Left ventricle myocardium inferior (tissue), 1 donor: ENCODE data around the gene ADSS1. TPM values are rescaled to one million over a fixed set of nuclear protein-coding genes. Genes with fewer than 3 reads are reported as not detected.

Experiments used
- DNase-seq: peaks from one replicate; pipeline ENCODE4 v3.0.0-alpha.2; 2020
- H3K27ac ChIP-seq: fragments of 200-600 bp; replicated peaks from 2 replicates; pipeline ENCODE4 v1.8.0; 2021
- H3K27me3 ChIP-seq: fragments of 200-600 bp; 2 replicates; pipeline ENCODE4 v1.8.0; 2021; ENCODE audit warnings: low read depth
- H3K36me3 ChIP-seq: fragments of 200-600 bp; 2 replicates; pipeline ENCODE4 v1.8.0; 2021
- H3K4me1 ChIP-seq: fragments of 200-600 bp; 2 replicates; pipeline ENCODE4 v1.8.0; 2021
- H3K4me3 ChIP-seq: fragments of 200-600 bp; 2 replicates; pipeline ENCODE4 v1.8.0; 2021; ENCODE audit warnings: mild to moderate bottlenecking, moderate library complexity
- H3K9me3 ChIP-seq: fragments of 200-600 bp; replicated peaks from 2 replicates; pipeline ENCODE4 v1.8.0; 2021
- CTCF ChIP-seq: fragments of 200-600 bp; IDR thresholded peaks from 2 replicates; pipeline ENCODE4 v1.8.0; 2021; ENCODE audit warnings: antibody characterized with exemption, mild to moderate bottlenecking, borderline replicate concordance
- intact Hi-C: fragments of 100-400 bp; cut with micrococcal nuclease; formaldehyde crosslinking; loops from one replicate; pipeline ENCODE4 v1.11.0; 2022
- total RNA-seq: library from RNA; stranded (reverse); fragmentation: NEBNext Ultra II Directional; extraction: Animal tissue kit (Norgen Biotek cat#: 25700); gene quantifications from one replicate; pipeline ENCODE4 v1.2.1, GENCODE V29; 2021
- donor health status: DM: no; HTN: yes; CAD: no; lungs with severe emphysema.

ADSS1 gene
- total RNA-seq, 1 donor from 2014 or later = 218 TPM

GRCh38 chr14:104757238-104757585 is 33.2 kb downstream of the ADSS1 start:
- Histone ChIP-seq H3K27me3 (no peaks in the 10 kb centered on the region), H3K4me1 (peaks cover 29% of the 10 kb centered on the region), H3K27ac (no peak overlapping the region), H3K9me3 (no peaks in the 10 kb centered on the region), H3K36me3 (peaks cover 62% of the 10 kb centered on the region), H3K4me3 (no peak overlapping the region)
- TF ChIP-seq CTCF = no peak
- intact Hi-C loops = no loop called here
- DNase-seq = no peak

- Histone ChIP-seq H3K27me3 (no peaks in the 10 kb centered on the region), H3K27ac (no peak overlapping the region), H3K36me3 (peaks cover 62% of the 10 kb centered on the region), H3K9me3 (no peaks in the 10 kb centered on the region), H3K4me1 (peaks cover 27% of the 10 kb centered on the region), H3K4me3 (no peak overlapping the region)
- DNase-seq = no peak
- intact Hi-C loops = no loop called here
- no peak for TF ChIP-seq CTCF
Measured at GRCh38 chr14:104757681-104758392, 33.8 kb downstream of the ADSS1 start.

- no peak for TF ChIP-seq CTCF
- H3K9me3 ChIP-seq = no peaks in the 10 kb centered on the region
- H3K27ac ChIP-seq = no peak overlapping the region
- peaks cover 14% of the 10 kb centered on the region for H3K4me1 ChIP-seq
- intact Hi-C loops = no loop called here
- no peak overlapping the region for H3K4me3 ChIP-seq
- no peaks in the 10 kb centered on the region for H3K27me3 ChIP-seq
- DNase-seq = no peak
- H3K36me3 ChIP-seq = peaks cover 62% of the 10 kb centered on the region
Measured at GRCh38 chr14:104758981-104759969, 35.2 kb downstream of the ADSS1 start.

GRCh38 chr14:104765517-104765916 is 41.5 kb downstream of the ADSS1 start:
- Histone ChIP-seq H3K27me3 (no peaks in the 10 kb centered on the region), H3K4me3 (no peak overlapping the region), H3K9me3 (peaks cover 12% of the 10 kb centered on the region), H3K27ac (no peak overlapping the region), H3K36me3 (peaks cover 19% of the 10 kb centered on the region), H3K4me1 (peaks cover 12% of the 10 kb centered on the region)
- intact Hi-C loops = loop anchor here (5.0 kb wide), 1 partner anchor 62 kb away; no protein-coding TSS in a partner anchor
- DNase-seq = no peak
- TF ChIP-seq CTCF = no peak

- Histone ChIP-seq H3K27ac (no peak overlapping the region), H3K4me1 (peaks cover 12% of the 10 kb centered on the region), H3K36me3 (peaks cover 24% of the 10 kb centered on the region), H3K9me3 (peaks cover 19% of the 10 kb centered on the region), H3K27me3 (no peaks in the 10 kb centered on the region), H3K4me3 (no peak overlapping the region)
- DNase-seq = no peak
- intact Hi-C loops = loop anchor here (5.0 kb wide), 1 partner anchor 61 kb away; no protein-coding TSS in a partner anchor
- no peak for TF ChIP-seq CTCF
Measured at GRCh38 chr14:104766256-104766862, 42.3 kb downstream of the ADSS1 start.
